Measurements from ENCODE around the gene RBM33.

The RBM33 gene

DNA sequence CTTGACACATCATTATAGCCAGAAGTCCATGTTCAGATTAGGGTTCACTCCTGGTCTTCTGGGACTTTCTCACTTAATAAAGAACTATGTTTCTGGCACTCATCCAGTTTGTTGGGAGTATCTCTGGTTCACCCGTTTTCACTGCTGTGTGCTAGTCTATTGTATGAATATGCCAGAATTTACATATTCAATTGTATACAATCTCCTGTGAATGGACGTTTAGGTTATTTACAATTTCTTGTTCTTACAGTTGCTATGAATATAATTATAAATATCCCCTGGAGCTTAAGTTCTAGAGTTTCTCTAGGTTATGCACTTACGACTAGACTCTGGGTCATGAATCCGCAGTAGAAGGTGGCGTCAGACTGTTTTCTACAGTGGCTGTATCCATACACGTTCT, 20.0 kb upstream of the RBM33 start:
- H3K36me3 ChIP-seq (ENCODE audit: control insufficient read depth in 2 of 2, insufficient read depth in 1 of 2, low read length in 2 of 2) = no peaks in the 10 kb centered on the region
- no peak overlapping the region for H3K4me3 ChIP-seq (ENCODE audit: low read depth, low read length)
- TF ChIP-seq ZNF302 (tag by site-specific recombination; IDR thresholded peaks at IDR 0.05; ENCODE audit: low read depth) (no peak), ZFP69B (tag by site-specific recombination; IDR thresholded peaks at IDR 0.05) (no peak), SETDB1 (IDR thresholded peaks at IDR 0.05; ENCODE audit: insufficient read length, low read length) (no peak), ZFHX2 (tag by site-specific recombination; conservative IDR thresholded peaks at IDR 0.05) (no peak), MEIS1 (CRISPR knock-in tag; IDR thresholded peaks at IDR 0.05; ENCODE audit: borderline replicate concordance) (no peak), PRDM1 (tag by site-specific recombination; IDR thresholded peaks at IDR 0.05) (no peak)
- TF ChIP-seq, protein P1, sequence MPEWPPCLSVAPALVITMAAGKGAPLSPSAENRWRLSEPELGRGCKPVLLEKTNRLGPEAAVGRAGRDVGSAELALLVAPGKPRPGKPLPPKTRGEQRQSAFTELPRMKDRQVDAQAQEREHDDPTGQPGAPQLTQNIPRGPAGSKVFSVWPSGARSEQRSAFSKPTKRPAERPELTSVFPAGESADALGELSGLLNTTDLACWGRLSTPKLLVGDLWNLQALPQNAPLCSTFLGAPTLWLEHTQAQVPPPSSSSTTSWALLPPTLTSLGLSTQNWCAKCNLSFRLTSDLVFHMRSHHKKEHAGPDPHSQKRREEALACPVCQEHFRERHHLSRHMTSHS (tag by site-specific recombination; IDR thresholded peaks at IDR 0.05) = no peak
- ChIA-PET POLR2A (no interaction called here), CTCF (no interaction called here)
- H3K27ac ChIP-seq (ENCODE audit: extremely low read depth, low read depth, low read length) = no peak overlapping the region
- no peaks in the 10 kb centered on the region for H3K9me3 ChIP-seq (ENCODE audit: control insufficient read depth, insufficient read depth, low read depth, low read length)
- H3K4me1 ChIP-seq (ENCODE audit: control insufficient read depth, insufficient read depth, low read length) = no peaks in the 10 kb centered on the region

DNA sequence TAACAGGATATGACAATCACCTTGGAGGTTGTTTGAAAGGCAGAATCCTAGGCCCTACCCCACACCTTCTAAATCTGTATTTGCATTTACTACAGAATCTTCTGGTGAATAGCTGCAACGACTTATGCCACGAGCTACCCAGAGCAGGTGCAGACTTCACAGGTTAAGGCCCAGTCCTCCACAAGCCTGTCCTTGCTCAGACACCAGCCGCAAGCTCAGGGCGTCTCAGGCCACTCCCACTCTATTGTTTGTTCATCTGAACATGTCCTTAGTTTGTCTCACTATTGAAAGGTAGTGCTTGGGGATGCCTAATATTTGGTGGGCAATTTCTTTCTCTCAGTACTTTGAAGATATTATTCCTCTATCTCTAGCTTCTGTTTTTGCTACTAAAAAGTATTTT, 18.9 kb upstream of the RBM33 start:
- ChIA-PET CTCF (interaction anchor here (0.9 kb wide), 1 partner anchor 27 kb away, joined by 3 read pairs; no protein-coding TSS in a partner anchor), POLR2A (no interaction called here)
- H3K4me1 ChIP-seq (ENCODE audit: control insufficient read depth, insufficient read depth, low read length) = no peaks in the 10 kb centered on the region
- H3K4me3 ChIP-seq (ENCODE audit: low read depth, low read length) = no peak overlapping the region
- TF ChIP-seq ZNF366 (tag by site-specific recombination; conservative IDR thresholded peaks at IDR 0.05) = no peak
- no peak for TF ChIP-seq ZNF324 (tag by site-specific recombination; IDR thresholded peaks at IDR 0.05)
- TF ChIP-seq ZNF391 (tag by site-specific recombination; IDR thresholded peaks at IDR 0.05; ENCODE audit: borderline replicate concordance, low read depth) = no peak
- TF ChIP-seq, protein P2, sequence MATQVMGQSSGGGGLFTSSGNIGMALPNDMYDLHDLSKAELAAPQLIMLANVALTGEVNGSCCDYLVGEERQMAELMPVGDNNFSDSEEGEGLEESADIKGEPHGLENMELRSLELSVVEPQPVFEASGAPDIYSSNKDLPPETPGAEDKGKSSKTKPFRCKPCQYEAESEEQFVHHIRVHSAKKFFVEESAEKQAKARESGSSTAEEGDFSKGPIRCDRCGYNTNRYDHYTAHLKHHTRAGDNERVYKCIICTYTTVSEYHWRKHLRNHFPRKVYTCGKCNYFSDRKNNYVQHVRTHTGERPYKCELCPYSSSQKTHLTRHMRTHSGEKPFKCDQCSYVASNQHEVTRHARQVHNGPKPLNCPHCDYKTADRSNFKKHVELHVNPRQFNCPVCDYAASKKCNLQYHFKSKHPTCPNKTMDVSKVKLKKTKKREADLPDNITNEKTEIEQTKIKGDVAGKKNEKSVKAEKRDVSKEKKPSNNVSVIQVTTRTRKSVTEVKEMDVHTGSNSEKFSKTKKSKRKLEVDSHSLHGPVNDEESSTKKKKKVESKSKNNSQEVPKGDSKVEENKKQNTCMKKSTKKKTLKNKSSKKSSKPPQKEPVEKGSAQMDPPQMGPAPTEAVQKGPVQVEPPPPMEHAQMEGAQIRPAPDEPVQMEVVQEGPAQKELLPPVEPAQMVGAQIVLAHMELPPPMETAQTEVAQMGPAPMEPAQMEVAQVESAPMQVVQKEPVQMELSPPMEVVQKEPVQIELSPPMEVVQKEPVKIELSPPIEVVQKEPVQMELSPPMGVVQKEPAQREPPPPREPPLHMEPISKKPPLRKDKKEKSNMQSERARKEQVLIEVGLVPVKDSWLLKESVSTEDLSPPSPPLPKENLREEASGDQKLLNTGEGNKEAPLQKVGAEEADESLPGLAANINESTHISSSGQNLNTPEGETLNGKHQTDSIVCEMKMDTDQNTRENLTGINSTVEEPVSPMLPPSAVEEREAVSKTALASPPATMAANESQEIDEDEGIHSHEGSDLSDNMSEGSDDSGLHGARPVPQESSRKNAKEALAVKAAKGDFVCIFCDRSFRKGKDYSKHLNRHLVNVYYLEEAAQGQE (tag by site-specific recombination; IDR thresholded peaks at IDR 0.05) = no peak
- no peak for TF ChIP-seq ZNF555 (tag by site-specific recombination; conservative IDR thresholded peaks at IDR 0.05)
- TF ChIP-seq, protein P3, sequence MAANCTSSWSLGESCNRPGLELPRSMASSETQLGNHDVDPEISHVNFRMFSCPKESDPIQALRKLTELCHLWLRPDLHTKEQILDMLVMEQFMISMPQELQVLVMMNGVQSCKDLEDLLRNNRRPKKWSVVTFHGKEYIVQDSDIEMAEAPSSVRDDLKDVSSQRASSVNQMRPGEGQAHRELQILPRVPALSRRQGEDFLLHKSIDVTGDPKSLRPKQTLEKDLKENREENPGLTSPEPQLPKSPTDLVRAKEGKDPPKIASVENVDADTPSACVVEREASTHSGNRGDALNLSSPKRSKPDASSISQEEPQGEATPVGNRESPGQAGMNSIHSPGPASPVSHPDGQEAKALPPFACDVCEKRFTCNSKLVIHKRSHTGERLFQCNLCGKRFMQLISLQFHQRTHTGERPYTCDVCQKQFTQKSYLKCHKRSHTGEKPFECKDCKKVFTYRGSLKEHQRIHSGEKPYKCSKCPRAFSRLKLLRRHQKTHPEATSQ (tag by site-specific recombination; IDR thresholded peaks at IDR 0.05) = no peak
- TF ChIP-seq ZNF791 (tag by site-specific recombination; IDR thresholded peaks at IDR 0.05) = no peak
- TF ChIP-seq GLIS2 (tag by site-specific recombination; IDR thresholded peaks at IDR 0.05) = no peak
- no peak for TF ChIP-seq ZNF600 (tag by site-specific recombination; IDR thresholded peaks at IDR 0.05)
- no peak for TF ChIP-seq ZNF560 (tag by site-specific recombination; IDR thresholded peaks at IDR 0.05; ENCODE audit: borderline replicate concordance)
- TF ChIP-seq, protein P4, sequence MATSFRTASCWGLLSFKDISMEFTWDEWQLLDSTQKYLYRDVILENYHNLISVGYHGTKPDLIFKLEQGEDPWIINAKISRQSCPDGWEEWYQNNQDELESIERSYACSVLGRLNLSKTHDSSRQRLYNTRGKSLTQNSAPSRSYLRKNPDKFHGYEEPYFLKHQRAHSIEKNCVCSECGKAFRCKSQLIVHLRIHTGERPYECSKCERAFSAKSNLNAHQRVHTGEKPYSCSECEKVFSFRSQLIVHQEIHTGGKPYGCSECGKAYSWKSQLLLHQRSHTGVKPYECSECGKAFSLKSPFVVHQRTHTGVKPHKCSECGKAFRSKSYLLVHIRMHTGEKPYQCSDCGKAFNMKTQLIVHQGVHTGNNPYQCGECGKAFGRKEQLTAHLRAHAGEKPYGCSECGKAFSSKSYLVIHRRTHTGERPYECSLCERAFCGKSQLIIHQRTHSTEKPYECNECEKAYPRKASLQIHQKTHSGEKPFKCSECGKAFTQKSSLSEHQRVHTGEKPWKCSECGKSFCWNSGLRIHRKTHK (tag by site-specific recombination; IDR thresholded peaks at IDR 0.05) = no peak
- TF ChIP-seq REPIN1 (tag by site-specific recombination; IDR thresholded peaks at IDR 0.05; ENCODE audit: low read depth) = no peak
- TF ChIP-seq ZNF626 (tag by site-specific recombination; IDR thresholded peaks at IDR 0.05) = no peak
- no peak for TF ChIP-seq ZNF501 (tag by site-specific recombination; IDR thresholded peaks at IDR 0.05)
- no peak for TF ChIP-seq ZNF416 (tag by site-specific recombination; IDR thresholded peaks at IDR 0.05)
- TF ChIP-seq ZNF221 (tag by site-specific recombination; IDR thresholded peaks at IDR 0.05; ENCODE audit: borderline replicate concordance) = no peak
- no peak for TF ChIP-seq GLIS1 (tag by site-specific recombination; IDR thresholded peaks at IDR 0.05)
- no peak for TF ChIP-seq KLF1 (tag by site-specific recombination; IDR thresholded peaks at IDR 0.05)
- H3K36me3 ChIP-seq (ENCODE audit: control insufficient read depth in 2 of 2, insufficient read depth in 1 of 2, low read length in 2 of 2) = no peaks in the 10 kb centered on the region
- H3K9me3 ChIP-seq (ENCODE audit: control insufficient read depth, insufficient read depth, low read depth, low read length) = no peaks in the 10 kb centered on the region
- no peak overlapping the region for H3K27ac ChIP-seq (ENCODE audit: extremely low read depth, low read depth, low read length)
